ENCODE data around the gene CDC73. TPM values are rescaled to one million over a fixed set of nuclear protein-coding genes. Genes with fewer than 3 reads are reported as not detected.

The CDC73 gene
- total RNA-seq, 1 experiment from 2014 or later = 63.2 TPM

- RAD21 ChIA-PET (ENCODE audit: low non-redundant PET in 1 of 2, low total read pairs in 2 of 2, uncharacterized antibody in 2 of 2, unreplicated experiment in 2 of 2) = no interaction called here
- intact Hi-C loops (cut with micrococcal nuclease) = no loop called here
- DNase-seq (ENCODE audit: low read depth, low spot score) (no peak), ATAC-seq (no peak)
- H3K27me3 ChIP-seq (ENCODE audit: insufficient read depth, low read length) = no peaks in the 10 kb centered on the region
- peaks cover 4 to 6% of the 10 kb centered on the region in 2 experiments; a peak in 1 of 4 replicates for H3K36me3 ChIP-seq (ENCODE audit: control insufficient read depth in 1 of 2, insufficient read depth in 2 of 2, low read length in 2 of 2)
- no peak overlapping the region for H3K27ac ChIP-seq (ENCODE audit: low read depth, low read length)
- no peaks in the 10 kb centered on the region for H3K79me2 ChIP-seq (ENCODE audit: insufficient read depth, low read length)
- H3K4me2 ChIP-seq (ENCODE audit: low read length) = no peak overlapping the region
- H3K4me1 ChIP-seq (ENCODE audit: control insufficient read depth in 1 of 2, insufficient read depth in 2 of 2, low read length in 2 of 2) = peaks cover 0 to 2% of the 10 kb centered on the region in 2 experiments; a peak in 2 of 4 replicates
- no peaks in the 10 kb centered on the region for H3K9me2 ChIP-seq (ENCODE audit: insufficient read depth)
- H3K9me3 ChIP-seq (ENCODE audit: control insufficient read depth in 1 of 2, insufficient read depth in 1 of 2, low read depth in 1 of 2, low read length in 2 of 2) = no peaks in the 10 kb centered on the region
- TF ChIP-seq EGR1 (IDR thresholded peaks at IDR 0.05; ENCODE audit: low read depth) = no peak
- no peak for TF ChIP-seq CBX3 (IDR thresholded peaks at IDR 0.05; ENCODE audit: low read depth)
- no peak for TF ChIP-seq EZH2 (IDR thresholded peaks at IDR 0.05)
- TF ChIP-seq POLR2A (IDR thresholded peaks at IDR 0.05; ENCODE audit: borderline replicate concordance, extremely low read depth, insufficient read depth, insufficient read length) = no peak
- no peak for TF ChIP-seq CEBPB (IDR thresholded peaks at IDR 0.05; ENCODE audit: low read depth)
- TF ChIP-seq RAD21 (IDR thresholded peaks at IDR 0.05; ENCODE audit: low read depth) = no peak
- no peak for TF ChIP-seq YY1 (IDR thresholded peaks at IDR 0.05; ENCODE audit: extremely low read depth, insufficient replicate concordance, low read depth, low read length)
- TF ChIP-seq JUND (IDR thresholded peaks at IDR 0.05) = no peak
- TF ChIP-seq FOSL1 (IDR thresholded peaks at IDR 0.05; ENCODE audit: low read depth) = no peak
- TF ChIP-seq SRF (IDR thresholded peaks at IDR 0.05; ENCODE audit: low read depth) = no peak
- TF ChIP-seq EZH2phosphoT487 (IDR thresholded peaks at IDR 0.05; ENCODE audit: borderline replicate concordance) = no peak
- no peak for TF ChIP-seq SP1 (IDR thresholded peaks at IDR 0.05; ENCODE audit: low read depth)
- no peak for TF ChIP-seq SIN3A (IDR thresholded peaks at IDR 0.05; ENCODE audit: low read depth)
- no peak for TF ChIP-seq TCF7L2 (IDR thresholded peaks at IDR 0.05; ENCODE audit: borderline replicate concordance, extremely low read depth, insufficient read depth, insufficient read length)
- no peak for TF ChIP-seq CTCF (IDR thresholded peaks at IDR 0.05 in 2 of 3, conservative IDR thresholded peaks at IDR 0.05 in 1 of 3; ENCODE audit: borderline replicate concordance in 1 of 3, insufficient read depth in 1 of 3, low read depth in 2 of 3, low read length in 2 of 3)
- TF ChIP-seq ELF1 (IDR thresholded peaks at IDR 0.05; ENCODE audit: borderline replicate concordance, low read depth) = no peak
- TF ChIP-seq ZNF274 (IDR thresholded peaks at IDR 0.05; ENCODE audit: low read depth, low read length) = no peak
- no peak for TF ChIP-seq ZFX (IDR thresholded peaks at IDR 0.05)
- TF ChIP-seq ZBTB33 (IDR thresholded peaks at IDR 0.05; ENCODE audit: extremely low read depth, insufficient replicate concordance, low read length) = no peak
- TF ChIP-seq REST (IDR thresholded peaks at IDR 0.05; ENCODE audit: low read depth) = no peak
- no peak overlapping the region for H2AFZ ChIP-seq (ENCODE audit: low read depth, low read length, poor library complexity, severe bottlenecking)
- H3K4me3 ChIP-seq (replicated peaks in 1 of 2; ENCODE audit: low read depth in 1 of 2, low read length in 2 of 2) = no peak overlapping the region
- POLR2A ChIA-PET = interaction anchor here (0.6 kb wide), 1 partner anchor 23 kb away, joined by 3 read pairs; no protein-coding TSS in a partner anchor
- BruUV-seq (replicated peaks) = no TSS peak
- H3K9ac ChIP-seq (ENCODE audit: low read length) = no peak overlapping the region
- no peaks in the 10 kb centered on the region; the same call in 1 of the 2 replicates for H4K20me1 ChIP-seq (ENCODE audit: insufficient read depth)
- CTCF ChIA-PET = no interaction called here
Measured at GRCh38 chr1:193216920-193217319, 95.1 kb downstream of the CDC73 start.

Data from HCT116 (cell line).